Heart left ventricle (tissue), 13 donors: ENCODE data around the gene FRK.

Source experiments
- POLR2A ChIP-seq, 2 donors: fragments of 450-650 bp; IDR thresholded peaks; one replicate each; pipeline ENCODE4 v1.6.1; 2017; ENCODE audit warnings: antibody characterized with exemption in 2 of 2, mild to moderate bottlenecking in 2 of 2, moderate library complexity in 2 of 2
- TF ChIP-seq, protein P1 (sequence below), 12 donors: fragments of 200-600 bp; sonication (generic) in 4 of 12; IDR thresholded peaks; one replicate each; pipeline versions ENCODE4 v1.5.0 to v1.8.0; 2018 to 2022; ENCODE audit warnings: antibody characterized with exemption in 12 of 12, mild to moderate bottlenecking in 5 of 12
- donor health status: ischemic (EF 13 %, LVEDD 7.1; RV severe dilation, severe dysfunction).
- donor health status: DM: no; HTN: yes; CAD: no.
- donor health status: DM: no; HTN: no; CAD: no.
- donor health status: ischemic (EF 25% LVEDD 6.9; RV normal size, moderate dysfunction).
- donor health status: ischemic (EF 25% LVEDD 5.7; RV mildly dilated, moderate dysfunction).
- donor health status: ischemic (EF 35%, LVEDD 5.7; RV mildly dilated, moderate dysfunction).
- donor health status: nonischemic (EF 11% LVEDD 7.7; RV severe dilation, severe dysfunction).
- donor health status: DM: yes; HTN: yes; CAD: no.
- donor health status: PGD.
- donor health status: ischemic (EF 29% LVEDD 5.4; RV normal size, mild dysfunction).
- donor health status: nonischemic (EF 23%, LVEDD 6.1; RV moderate dilation, normal function).

- TF ChIP-seq POLR2A (IDR thresholded peaks at IDR 0.05), result no peak
- TF ChIP-seq, protein P1, sequence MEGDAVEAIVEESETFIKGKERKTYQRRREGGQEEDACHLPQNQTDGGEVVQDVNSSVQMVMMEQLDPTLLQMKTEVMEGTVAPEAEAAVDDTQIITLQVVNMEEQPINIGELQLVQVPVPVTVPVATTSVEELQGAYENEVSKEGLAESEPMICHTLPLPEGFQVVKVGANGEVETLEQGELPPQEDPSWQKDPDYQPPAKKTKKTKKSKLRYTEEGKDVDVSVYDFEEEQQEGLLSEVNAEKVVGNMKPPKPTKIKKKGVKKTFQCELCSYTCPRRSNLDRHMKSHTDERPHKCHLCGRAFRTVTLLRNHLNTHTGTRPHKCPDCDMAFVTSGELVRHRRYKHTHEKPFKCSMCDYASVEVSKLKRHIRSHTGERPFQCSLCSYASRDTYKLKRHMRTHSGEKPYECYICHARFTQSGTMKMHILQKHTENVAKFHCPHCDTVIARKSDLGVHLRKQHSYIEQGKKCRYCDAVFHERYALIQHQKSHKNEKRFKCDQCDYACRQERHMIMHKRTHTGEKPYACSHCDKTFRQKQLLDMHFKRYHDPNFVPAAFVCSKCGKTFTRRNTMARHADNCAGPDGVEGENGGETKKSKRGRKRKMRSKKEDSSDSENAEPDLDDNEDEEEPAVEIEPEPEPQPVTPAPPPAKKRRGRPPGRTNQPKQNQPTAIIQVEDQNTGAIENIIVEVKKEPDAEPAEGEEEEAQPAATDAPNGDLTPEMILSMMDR (IDR thresholded peaks at IDR 0.05), result no peak
These were observed 18.8 kb downstream of the FRK start for GRCh38 chr6:116041934-116042333.
